22Rv1 (cell line): ENCODE measurements around the gene HLF.

ENCODE experiments used
- CTCF ChIP-seq: fragments of 450-650 bp; IDR thresholded peaks from 2 replicates; pipeline ENCODE4 v1.5.1; 2017; ENCODE audit warnings: mild to moderate bottlenecking
- ZFX ChIP-seq: fragments of 450-650 bp; IDR thresholded peaks from 2 replicates; pipeline ENCODE4 v1.6.1; 2017; ENCODE audit warnings: antibody characterized with exemption, borderline replicate concordance

- TF ChIP-seq CTCF (no peak), ZFX (no peak)
These were observed 71.7 kb downstream of the HLF start for GRCh38 chr17:55336426-55336825.
